HepG2 (cell line): Measurements from ENCODE around the gene SLC25A20. TPM values are rescaled to one million over a fixed set of nuclear protein-coding genes. Genes with fewer than 3 reads are reported as not detected.

Experiments
- DMAP1 ChIP-seq: IDR thresholded peaks from 2 replicates; pipeline ENCODE4 v1.6.1; 2016
- GATA4 ChIP-seq: sonication (generic); IDR thresholded peaks from 2 replicates; pipeline ENCODE4 v1.6.1; 2016; ENCODE audit warnings: antibody characterized with exemption, low read depth, borderline replicate concordance
- HCFC1 ChIP-seq: fragments of 150-350 bp; IDR thresholded peaks from 2 replicates; pipeline ENCODE4 v1.6.1; 2014; ENCODE audit warnings: low read depth, low read length
- HES4 ChIP-seq: sonication (generic); formaldehyde crosslinking; IDR thresholded peaks from 2 replicates; pipeline ENCODE4 v1.9.0; 2021; ENCODE audit warnings: mild to moderate bottlenecking, missing genetic modification reagents, borderline replicate concordance
- KDM1A ChIP-seq: IDR thresholded peaks from 2 replicates; pipeline ENCODE4 v1.6.1; 2016; ENCODE audit warnings: missing compliant biosample characterization
- MIER2 ChIP-seq: IDR thresholded peaks from 2 replicates; pipeline ENCODE4 v1.6.1; 2016; ENCODE audit warnings: missing biosample characterization, missing genetic modification reagents
- NR2F6 ChIP-seq, 2 experiments: IDR thresholded peaks; 2 replicates each; pipeline ENCODE4 v1.6.1; 2016; ENCODE audit warnings: antibody characterized with exemption in 1 of 2, mild to moderate bottlenecking in 1 of 2
- SMYD3 ChIP-seq: sonication (generic); formaldehyde crosslinking; IDR thresholded peaks from 2 replicates; pipeline ENCODE4 v1.8.1; 2023; ENCODE audit warnings: mild to moderate bottlenecking, missing genetic modification reagents
- TAF15 ChIP-seq: fragments of 200-400 bp; formaldehyde crosslinking; IDR thresholded peaks from one replicate; pipeline ENCODE4 v1.6.1; 2018; ENCODE audit warnings: mild to moderate bottlenecking, low read depth, low read length; ENCODE audit not compliant: poor library complexity, severe bottlenecking
- ZBED4 ChIP-seq: sonication (generic); formaldehyde crosslinking; IDR thresholded peaks from 2 replicates; pipeline ENCODE4 v1.4.0; 2020; ENCODE audit warnings: missing genetic modification reagents, borderline replicate concordance
- ZBTB3 ChIP-seq: sonication (generic); formaldehyde crosslinking; IDR thresholded peaks from 2 replicates; pipeline ENCODE4 v1.4.0; 2020; ENCODE audit warnings: low read depth, mild to moderate bottlenecking, moderate library complexity, missing genetic modification reagents, borderline replicate concordance
- ZNF124 ChIP-seq: sonication (generic); formaldehyde crosslinking; IDR thresholded peaks from 2 replicates; pipeline ENCODE4 v1.4.0; 2020; ENCODE audit warnings: missing genetic modification reagents
- ZXDC ChIP-seq: sonication (generic); formaldehyde crosslinking; IDR thresholded peaks from 2 replicates; pipeline ENCODE4 v1.5.0; 2020; ENCODE audit warnings: mild to moderate bottlenecking, missing genetic modification reagents
- polyA plus RNA-seq, 8 experiments: library from polyadenylated mRNA; depleted of rRNA in 3 of 8; stranded (reverse) in 7 of 8; unstranded in 1 of 8; fragments of >200 nt; fragmentation: Illumina TruSeq in 4 of 8; extraction: Trizol in 4 of 8; gene quantifications; 2 replicates each; pipeline versions ENCODE4 v1.2.1 to v1.2.3, GENCODE V29; 2011 to 2016; ENCODE audit warnings: low read depth in 4 of 8, missing spikeins in 1 of 8, mixed read lengths in 1 of 8; ENCODE audit not compliant: insufficient read depth in 1 of 8
- total RNA-seq, 5 experiments: library from RNA; depleted of rRNA; stranded (reverse); fragments of >200 nt; fragmentation: Illumina TruSeq; extraction: Trizol; gene quantifications; 2 replicates each; pipeline ENCODE4 v1.2.3, GENCODE V29; 2016; ENCODE audit warnings: low read depth in 1 of 5
- TF ChIP-seq, protein P1 (sequence below): sonication (generic); formaldehyde crosslinking; IDR thresholded peaks from 2 replicates; pipeline ENCODE4 v1.5.1; 2020; ENCODE audit warnings: mild to moderate bottlenecking, missing genetic modification reagents, borderline replicate concordance

Gene SLC25A20
- total and polyA plus RNA-seq, 2 of the 13 experiments (the other 11 are each of a cell fraction or from before 2014, with no cell fraction given): 21.1 to 26.6 TPM

GRCh38 chr3:48855681-48856447 is 42.8 kb downstream of the SLC25A20 start (continued):
- TF ChIP-seq ZBED4 (CRISPR knock-in tag) (no peak), ZNF124 (CRISPR knock-in tag) (no peak), ZBTB3 (peak; percentile 86; the same call in 1 of the 2 replicates), HCFC1 (no peak), MIER2 (CRISPR knock-in tag) (no peak), DMAP1 (CRISPR knock-in tag) (no peak), GATA4 (no peak), TAF15 (no peak), NR2F6 (IDR thresholded peaks at IDR 0.05) (0 out of 2 replicates have a peak, but pooled peaks have one; percentile 22), NR2F6 (CRISPR knock-in tag; IDR thresholded peaks at IDR 0.05) (no peak), ZXDC (CRISPR knock-in tag) (no peak), KDM1A (CRISPR knock-in tag) (no peak), SMYD3 (CRISPR knock-in tag) (0 out of 2 replicates have a peak, but pooled peaks have one; percentile 49), HES4 (CRISPR knock-in tag) (no peak)
- TF ChIP-seq, protein P1, sequence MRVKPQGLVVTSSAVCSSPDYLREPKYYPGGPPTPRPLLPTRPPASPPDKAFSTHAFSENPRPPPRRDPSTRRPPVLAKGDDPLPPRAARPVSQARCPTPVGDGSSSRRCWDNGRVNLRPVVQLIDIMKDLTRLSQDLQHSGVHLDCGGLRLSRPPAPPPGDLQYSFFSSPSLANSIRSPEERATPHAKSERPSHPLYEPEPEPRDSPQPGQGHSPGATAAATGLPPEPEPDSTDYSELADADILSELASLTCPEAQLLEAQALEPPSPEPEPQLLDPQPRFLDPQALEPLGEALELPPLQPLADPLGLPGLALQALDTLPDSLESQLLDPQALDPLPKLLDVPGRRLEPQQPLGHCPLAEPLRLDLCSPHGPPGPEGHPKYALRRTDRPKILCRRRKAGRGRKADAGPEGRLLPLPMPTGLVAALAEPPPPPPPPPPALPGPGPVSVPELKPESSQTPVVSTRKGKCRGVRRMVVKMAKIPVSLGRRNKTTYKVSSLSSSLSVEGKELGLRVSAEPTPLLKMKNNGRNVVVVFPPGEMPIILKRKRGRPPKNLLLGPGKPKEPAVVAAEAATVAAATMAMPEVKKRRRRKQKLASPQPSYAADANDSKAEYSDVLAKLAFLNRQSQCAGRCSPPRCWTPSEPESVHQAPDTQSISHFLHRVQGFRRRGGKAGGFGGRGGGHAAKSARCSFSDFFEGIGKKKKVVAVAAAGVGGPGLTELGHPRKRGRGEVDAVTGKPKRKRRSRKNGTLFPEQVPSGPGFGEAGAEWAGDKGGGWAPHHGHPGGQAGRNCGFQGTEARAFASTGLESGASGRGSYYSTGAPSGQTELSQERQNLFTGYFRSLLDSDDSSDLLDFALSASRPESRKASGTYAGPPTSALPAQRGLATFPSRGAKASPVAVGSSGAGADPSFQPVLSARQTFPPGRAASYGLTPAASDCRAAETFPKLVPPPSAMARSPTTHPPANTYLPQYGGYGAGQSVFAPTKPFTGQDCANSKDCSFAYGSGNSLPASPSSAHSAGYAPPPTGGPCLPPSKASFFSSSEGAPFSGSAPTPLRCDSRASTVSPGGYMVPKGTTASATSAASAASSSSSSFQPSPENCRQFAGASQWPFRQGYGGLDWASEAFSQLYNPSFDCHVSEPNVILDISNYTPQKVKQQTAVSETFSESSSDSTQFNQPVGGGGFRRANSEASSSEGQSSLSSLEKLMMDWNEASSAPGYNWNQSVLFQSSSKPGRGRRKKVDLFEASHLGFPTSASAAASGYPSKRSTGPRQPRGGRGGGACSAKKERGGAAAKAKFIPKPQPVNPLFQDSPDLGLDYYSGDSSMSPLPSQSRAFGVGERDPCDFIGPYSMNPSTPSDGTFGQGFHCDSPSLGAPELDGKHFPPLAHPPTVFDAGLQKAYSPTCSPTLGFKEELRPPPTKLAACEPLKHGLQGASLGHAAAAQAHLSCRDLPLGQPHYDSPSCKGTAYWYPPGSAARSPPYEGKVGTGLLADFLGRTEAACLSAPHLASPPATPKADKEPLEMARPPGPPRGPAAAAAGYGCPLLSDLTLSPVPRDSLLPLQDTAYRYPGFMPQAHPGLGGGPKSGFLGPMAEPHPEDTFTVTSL (CRISPR knock-in tag): peak; percentile 58; the same call in 1 of the 2 replicates
